Uterus (tissue), 4 donors: ENCODE measurements around the gene CCDC88A. TPM values are rescaled to one million over a fixed set of nuclear protein-coding genes. Genes with fewer than 3 reads are reported as not detected.

Experiments used
- DNase-seq, 2 donors: peaks; one replicate each; pipeline ENCODE4 v3.0.0-alpha.2; 2019 to 2020
- H3K27ac ChIP-seq, 2 donors: fragments of 200-600 bp; sonication (generic); 1 replicate in 1 of 2; 2 replicates in 1 of 2; pipeline ENCODE4 v1.5.1; 2016 to 2018
- H3K27me3 ChIP-seq, 2 donors: fragments of 200-600 bp; sonication (generic); one replicate each; pipeline ENCODE4 v1.5.1; 2018 to 2019; ENCODE audit warnings: control low read depth in 1 of 2
- H3K36me3 ChIP-seq, 2 donors: fragments of 200-600 bp; sonication (generic); one replicate each; pipeline ENCODE4 v1.5.1; 2019; ENCODE audit warnings: control low read depth in 1 of 2
- H3K4me1 ChIP-seq, 2 donors: fragments of 200-600 bp; sonication (generic); one replicate each; pipeline ENCODE4 v1.5.1; 2018 to 2019; ENCODE audit warnings: control low read depth in 1 of 2
- H3K4me3 ChIP-seq, 2 donors: fragments of 200-600 bp; sonication (generic); 1 replicate in 1 of 2; 2 replicates in 1 of 2; pipeline ENCODE4 v1.5.1; 2018 to 2019; ENCODE audit warnings: mild to moderate bottlenecking in 1 of 2
- H3K9me3 ChIP-seq, 2 donors: fragments of 200-600 bp; sonication (generic); one replicate each; pipeline ENCODE4 v1.5.1; 2019; ENCODE audit warnings: control low read depth in 1 of 2
- POLR2A ChIP-seq, 2 donors: fragments of 450-650 bp; IDR thresholded peaks; one replicate each; pipeline ENCODE4 v1.6.1; 2016; ENCODE audit warnings: antibody characterized with exemption in 2 of 2, mild to moderate bottlenecking in 1 of 2, moderate library complexity in 1 of 2
- intact Hi-C: fragments of 100-400 bp; cut with DNase I; formaldehyde crosslinking; loops from one replicate; pipeline ENCODE4 v1.15.1; 2023; ENCODE audit warnings: low total_unique reads
- total RNA-seq, 4 donors: library from RNA; depleted of rRNA in 3 of 4; stranded (reverse); fragments of >200 nt in 3 of 4; gene quantifications; one replicate each; pipeline versions ENCODE4 v1.1.0 to v1.2.4, GENCODE V29; 2014 to 2023
- TF ChIP-seq, protein P1 (sequence below), 4 experiments: fragments of 200-600 bp in 2 of 4; fragments of 450-650 bp in 2 of 4; sonication (generic) in 2 of 4; IDR thresholded peaks; one replicate each; pipeline ENCODE4 v1.5.1; 2016 to 2019; ENCODE audit warnings: antibody characterized with exemption in 4 of 4, mild to moderate bottlenecking in 2 of 4, moderate library complexity in 1 of 4
- donor health status: DM: yes; HTN: yes; CAD: no.

CCDC88A gene, protein sequence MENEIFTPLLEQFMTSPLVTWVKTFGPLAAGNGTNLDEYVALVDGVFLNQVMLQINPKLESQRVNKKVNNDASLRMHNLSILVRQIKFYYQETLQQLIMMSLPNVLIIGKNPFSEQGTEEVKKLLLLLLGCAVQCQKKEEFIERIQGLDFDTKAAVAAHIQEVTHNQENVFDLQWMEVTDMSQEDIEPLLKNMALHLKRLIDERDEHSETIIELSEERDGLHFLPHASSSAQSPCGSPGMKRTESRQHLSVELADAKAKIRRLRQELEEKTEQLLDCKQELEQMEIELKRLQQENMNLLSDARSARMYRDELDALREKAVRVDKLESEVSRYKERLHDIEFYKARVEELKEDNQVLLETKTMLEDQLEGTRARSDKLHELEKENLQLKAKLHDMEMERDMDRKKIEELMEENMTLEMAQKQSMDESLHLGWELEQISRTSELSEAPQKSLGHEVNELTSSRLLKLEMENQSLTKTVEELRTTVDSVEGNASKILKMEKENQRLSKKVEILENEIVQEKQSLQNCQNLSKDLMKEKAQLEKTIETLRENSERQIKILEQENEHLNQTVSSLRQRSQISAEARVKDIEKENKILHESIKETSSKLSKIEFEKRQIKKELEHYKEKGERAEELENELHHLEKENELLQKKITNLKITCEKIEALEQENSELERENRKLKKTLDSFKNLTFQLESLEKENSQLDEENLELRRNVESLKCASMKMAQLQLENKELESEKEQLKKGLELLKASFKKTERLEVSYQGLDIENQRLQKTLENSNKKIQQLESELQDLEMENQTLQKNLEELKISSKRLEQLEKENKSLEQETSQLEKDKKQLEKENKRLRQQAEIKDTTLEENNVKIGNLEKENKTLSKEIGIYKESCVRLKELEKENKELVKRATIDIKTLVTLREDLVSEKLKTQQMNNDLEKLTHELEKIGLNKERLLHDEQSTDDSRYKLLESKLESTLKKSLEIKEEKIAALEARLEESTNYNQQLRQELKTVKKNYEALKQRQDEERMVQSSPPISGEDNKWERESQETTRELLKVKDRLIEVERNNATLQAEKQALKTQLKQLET (N-terminal part only)
- 100 to 1,000 TPM in 1 of 4 donors, 10 to 100 TPM in 3; 34.1 to 152 (median 49.9) TPM for total RNA-seq

DNA sequence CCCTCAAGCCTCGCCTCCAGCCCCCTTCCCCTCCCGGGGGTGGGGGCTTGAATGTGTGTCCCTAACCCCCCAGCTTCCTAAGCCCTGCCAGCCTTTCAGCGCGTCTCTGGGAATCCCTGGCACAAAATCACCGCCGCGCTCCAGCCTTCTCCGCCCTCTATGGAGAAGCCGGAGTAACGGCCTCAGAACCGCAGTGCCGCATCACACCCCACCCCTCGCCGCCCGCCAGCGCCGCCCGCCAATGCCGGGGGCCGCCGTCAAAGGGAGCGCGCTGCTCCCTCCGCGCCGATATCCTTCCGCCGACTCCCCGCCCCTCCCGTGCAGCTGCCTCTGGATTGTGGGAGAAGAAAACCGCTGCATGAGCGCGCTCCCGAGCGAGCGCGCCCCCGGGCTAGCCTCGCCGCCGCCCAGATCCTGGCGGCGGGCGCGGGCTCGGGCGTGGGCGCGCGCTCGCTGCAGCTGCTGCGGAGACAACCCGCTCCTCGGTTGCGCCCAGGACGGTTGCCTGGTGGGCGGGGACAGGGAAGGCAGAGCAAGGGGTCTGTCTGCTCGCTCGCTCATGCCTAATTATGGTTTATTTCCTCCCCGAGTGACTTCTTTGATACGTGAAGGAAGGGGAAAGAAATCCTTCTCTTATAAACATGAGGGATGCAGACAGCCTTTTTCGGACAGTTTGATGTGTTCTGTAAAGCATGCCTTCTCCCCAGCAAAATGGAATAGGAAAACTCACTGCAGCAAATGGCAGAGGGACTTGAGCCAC, at the start of gene CCDC88A:
Gene CCDC88A, minus strand, starts transcription at position 178 of the 760 bp plus-strand sequence. CDS start 777 bp downstream, outside the sequence.
- no peaks in the 10 kb centered on the region for H3K9me3 ChIP-seq
- H3K4me3 ChIP-seq, result peak within 1 kb of the TSS; percentile 66 to 93
- H3K4me1 ChIP-seq, result no peaks in the 10 kb centered on the region
- intact Hi-C loops, result no loop called here
- peak; percentile 97 to 99 for DNase-seq
- H3K36me3 ChIP-seq, result no peaks in the 10 kb centered on the region
- peak; percentile 61 to 79 for TF ChIP-seq POLR2A (IDR thresholded peaks at IDR 0.05)
- TF ChIP-seq, protein P1, sequence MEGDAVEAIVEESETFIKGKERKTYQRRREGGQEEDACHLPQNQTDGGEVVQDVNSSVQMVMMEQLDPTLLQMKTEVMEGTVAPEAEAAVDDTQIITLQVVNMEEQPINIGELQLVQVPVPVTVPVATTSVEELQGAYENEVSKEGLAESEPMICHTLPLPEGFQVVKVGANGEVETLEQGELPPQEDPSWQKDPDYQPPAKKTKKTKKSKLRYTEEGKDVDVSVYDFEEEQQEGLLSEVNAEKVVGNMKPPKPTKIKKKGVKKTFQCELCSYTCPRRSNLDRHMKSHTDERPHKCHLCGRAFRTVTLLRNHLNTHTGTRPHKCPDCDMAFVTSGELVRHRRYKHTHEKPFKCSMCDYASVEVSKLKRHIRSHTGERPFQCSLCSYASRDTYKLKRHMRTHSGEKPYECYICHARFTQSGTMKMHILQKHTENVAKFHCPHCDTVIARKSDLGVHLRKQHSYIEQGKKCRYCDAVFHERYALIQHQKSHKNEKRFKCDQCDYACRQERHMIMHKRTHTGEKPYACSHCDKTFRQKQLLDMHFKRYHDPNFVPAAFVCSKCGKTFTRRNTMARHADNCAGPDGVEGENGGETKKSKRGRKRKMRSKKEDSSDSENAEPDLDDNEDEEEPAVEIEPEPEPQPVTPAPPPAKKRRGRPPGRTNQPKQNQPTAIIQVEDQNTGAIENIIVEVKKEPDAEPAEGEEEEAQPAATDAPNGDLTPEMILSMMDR (IDR thresholded peaks at IDR 0.05), result peak; percentile 13 to 54 (median 36)
- H3K27me3 ChIP-seq, result no peaks in the 10 kb centered on the region
- peak within 1 kb of the TSS; percentile 93 to 94 for H3K27ac ChIP-seq

DNA sequence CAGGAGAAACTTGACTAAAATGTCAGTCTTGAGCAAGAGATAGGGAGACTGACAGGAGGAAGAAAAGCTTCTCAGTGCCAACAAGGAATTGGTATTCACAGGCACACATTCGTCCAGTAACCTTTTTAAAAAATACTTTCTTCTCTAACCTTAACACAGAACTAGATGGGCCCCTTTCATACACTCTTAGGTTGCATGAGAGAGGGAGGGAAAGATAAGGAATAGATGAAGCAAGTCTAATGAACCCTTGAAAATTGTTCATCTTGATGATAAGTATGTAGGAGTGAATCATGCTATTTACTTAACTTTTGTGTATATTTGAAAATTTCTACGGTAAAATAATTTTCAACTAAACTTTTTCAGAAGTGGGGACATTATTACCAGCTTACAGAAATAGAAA, 42.0 kb upstream of the CCDC88A start:
- H3K9me3 ChIP-seq, result no peaks in the 10 kb centered on the region
- H3K27me3 ChIP-seq, result no peaks in the 10 kb centered on the region
- no peaks in the 10 kb centered on the region for H3K4me1 ChIP-seq
- TF ChIP-seq POLR2A (IDR thresholded peaks at IDR 0.05), result no peak
- TF ChIP-seq, protein P1 (IDR thresholded peaks at IDR 0.05), result no peak
- H3K4me3 ChIP-seq, result no peak overlapping the region
- intact Hi-C loops, result no loop called here
- no peaks in the 10 kb centered on the region for H3K36me3 ChIP-seq
- DNase-seq, result no peak
- H3K27ac ChIP-seq, result no peak overlapping the region

DNA sequence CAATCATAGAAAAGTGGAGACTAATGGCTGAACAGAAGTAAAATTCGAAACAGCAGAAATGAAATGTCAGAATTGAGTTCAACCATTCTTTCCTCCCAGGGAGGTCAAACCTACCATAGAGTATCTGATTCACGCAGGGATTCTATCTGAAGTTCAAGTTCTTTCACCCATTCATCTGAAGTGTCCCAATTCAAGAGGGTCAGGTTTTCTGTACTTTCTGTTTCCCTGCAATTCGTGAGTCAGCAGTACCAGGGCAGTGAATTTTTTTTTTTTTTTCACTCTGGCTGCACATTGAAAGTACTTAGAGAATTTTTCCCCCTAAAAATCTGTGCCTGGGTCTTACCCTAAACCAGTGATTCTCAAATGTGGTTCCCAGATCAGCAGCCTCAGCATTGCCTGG, 40.9 kb upstream of the CCDC88A start:
- Histone ChIP-seq H3K9me3 (no peaks in the 10 kb centered on the region), H3K36me3 (no peaks in the 10 kb centered on the region), H3K4me1 (no peaks in the 10 kb centered on the region), H3K27ac (no peak overlapping the region), H3K27me3 (no peaks in the 10 kb centered on the region), H3K4me3 (no peak overlapping the region)
- TF ChIP-seq, protein P1 (IDR thresholded peaks at IDR 0.05), result no peak
- no peak for DNase-seq
- intact Hi-C loops, result no loop called here

- H3K4me3 ChIP-seq, result no peak overlapping the region
- H3K27ac ChIP-seq, result no peak overlapping the region
- H3K9me3 ChIP-seq, result no peaks in the 10 kb centered on the region
- no peak for TF ChIP-seq POLR2A (IDR thresholded peaks at IDR 0.05)
- TF ChIP-seq, protein P1 (IDR thresholded peaks at IDR 0.05), result no peak
- H3K4me1 ChIP-seq, result no peaks in the 10 kb centered on the region
- no peaks in the 10 kb centered on the region for H3K27me3 ChIP-seq
- H3K36me3 ChIP-seq, result no peaks in the 10 kb centered on the region
- DNase-seq, result no peak
- intact Hi-C loops, result no loop called here
Observed at GRCh38 chr2:55459714-55460274, 40.1 kb upstream of the CCDC88A start.
